Measurements from ENCODE around the gene TTLL3. TPM values are rescaled to one million over a fixed set of nuclear protein-coding genes. Genes with fewer than 3 reads are reported as not detected.

TTLL3 gene
- total and polyA plus RNA-seq, 2 donors (not counting 3 experiments of a cell fraction or from before 2014, with no cell fraction given), result 43.5 to 65.2 TPM

DNA sequence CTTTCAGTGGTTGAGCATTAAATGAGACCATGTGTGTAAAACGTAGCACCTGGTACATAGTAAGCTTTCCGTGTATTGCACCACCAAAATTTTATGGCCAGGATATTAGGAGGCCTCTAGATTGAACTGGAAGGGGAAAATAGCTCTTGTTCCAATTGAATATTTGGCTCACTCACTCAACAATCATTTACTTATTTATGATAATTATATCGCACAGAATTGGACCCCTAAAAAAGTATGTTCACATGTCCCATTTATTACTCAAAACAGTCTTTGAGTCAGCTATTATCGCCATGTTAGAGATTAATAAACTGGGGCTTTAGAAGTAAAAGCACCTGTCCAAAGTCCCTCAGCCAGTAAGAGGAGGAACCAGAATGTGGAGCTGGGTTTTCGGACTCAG is 5.1 kb upstream of the TTLL3 start:
- no peaks in the 10 kb centered on the region for H3K9me3 ChIP-seq (replicated peaks; ENCODE audit: control insufficient read depth, insufficient read depth, low read length)
- ChIA-PET CTCF (interaction anchor here (1.0 to 2.4 kb wide), 3 partner anchors 12 to 141 kb away, joined by 3 to 10 read pairs (median 4); partner anchors contain the start of gene ARPC4), POLR2A (no interaction called here)
- FAIRE-seq (no peak), DNase-seq (ENCODE audit: low read depth, low spot score) (no peak)
- H3K79me2 ChIP-seq (ENCODE audit: control insufficient read depth, insufficient read depth, low read length), result no peaks in the 10 kb centered on the region
- H4K20me1 ChIP-seq (replicated peaks; ENCODE audit: control insufficient read depth, extremely low read depth, insufficient read depth, low read length), result no peaks in the 10 kb centered on the region
- intact Hi-C loops (cut with micrococcal nuclease), result loop anchor here (10.0 kb wide), 1 partner anchor 300 kb away; no protein-coding TSS in a partner anchor
- no peak overlapping the region for H3K4me2 ChIP-seq (ENCODE audit: insufficient read depth, low read length)
- H3K4me3 ChIP-seq (replicated peaks in 1 of 3; ENCODE audit: insufficient read depth in 1 of 3, low read depth in 1 of 3, low read length in 3 of 3), result no peak overlapping the region
- BruUV-seq (replicated peaks), result no TSS peak
- no peak overlapping the region for H3K9ac ChIP-seq (replicated peaks; ENCODE audit: extremely low read depth, insufficient read depth, low read length)
- TF ChIP-seq EZH2 (IDR thresholded peaks at IDR 0.05; ENCODE audit: borderline replicate concordance, low read depth, low read length, severe bottlenecking) (no peak), POLR2A (IDR thresholded peaks at IDR 0.05; ENCODE audit: low read depth, low read length) (no peak), MYC (IDR thresholded peaks at IDR 0.05; ENCODE audit: low read depth, low read length) (no peak), GATA2 (IDR thresholded peaks at IDR 0.05; ENCODE audit: insufficient read depth, insufficient read length, low read depth, low read length) (no peak), POLR2AphosphoS5 (IDR thresholded peaks at IDR 0.05; ENCODE audit: insufficient read depth, low read depth, low read length) (no peak), MAX (IDR thresholded peaks at IDR 0.05; ENCODE audit: insufficient read depth, insufficient read length) (no peak), JUN (IDR thresholded peaks at IDR 0.05; ENCODE audit: borderline replicate concordance, insufficient read depth, insufficient read length, low read depth) (no peak)
- TF ChIP-seq, protein P1, sequence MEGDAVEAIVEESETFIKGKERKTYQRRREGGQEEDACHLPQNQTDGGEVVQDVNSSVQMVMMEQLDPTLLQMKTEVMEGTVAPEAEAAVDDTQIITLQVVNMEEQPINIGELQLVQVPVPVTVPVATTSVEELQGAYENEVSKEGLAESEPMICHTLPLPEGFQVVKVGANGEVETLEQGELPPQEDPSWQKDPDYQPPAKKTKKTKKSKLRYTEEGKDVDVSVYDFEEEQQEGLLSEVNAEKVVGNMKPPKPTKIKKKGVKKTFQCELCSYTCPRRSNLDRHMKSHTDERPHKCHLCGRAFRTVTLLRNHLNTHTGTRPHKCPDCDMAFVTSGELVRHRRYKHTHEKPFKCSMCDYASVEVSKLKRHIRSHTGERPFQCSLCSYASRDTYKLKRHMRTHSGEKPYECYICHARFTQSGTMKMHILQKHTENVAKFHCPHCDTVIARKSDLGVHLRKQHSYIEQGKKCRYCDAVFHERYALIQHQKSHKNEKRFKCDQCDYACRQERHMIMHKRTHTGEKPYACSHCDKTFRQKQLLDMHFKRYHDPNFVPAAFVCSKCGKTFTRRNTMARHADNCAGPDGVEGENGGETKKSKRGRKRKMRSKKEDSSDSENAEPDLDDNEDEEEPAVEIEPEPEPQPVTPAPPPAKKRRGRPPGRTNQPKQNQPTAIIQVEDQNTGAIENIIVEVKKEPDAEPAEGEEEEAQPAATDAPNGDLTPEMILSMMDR (IDR thresholded peaks at IDR 0.05; ENCODE audit: extremely low read depth in 1 of 2, insufficient read depth in 1 of 2, low read depth in 1 of 2, low read length in 2 of 2), result no peak
- H3K27ac ChIP-seq (ENCODE audit: insufficient read depth, low read depth, low read length), result no peak overlapping the region
- no peaks in the 10 kb centered on the region for H3K9me1 ChIP-seq (replicated peaks; ENCODE audit: control insufficient read depth, extremely low read depth, insufficient read depth, low read length)
- dilution Hi-C loops (cut with MboI; ENCODE audit: extremely low pct_ligation_motif_present, low sequenced_read_pairs), result no loop called here
- no peaks in the 10 kb centered on the region for H3K27me3 ChIP-seq (ENCODE audit: control insufficient read depth in 2 of 2, insufficient read depth in 2 of 2, low read length in 2 of 2)
- H3K36me3 ChIP-seq (ENCODE audit: control insufficient read depth in 2 of 2, extremely low read depth in 1 of 2, insufficient read depth in 2 of 2, low read length in 2 of 2), result peaks cover 31 to 46% of the 10 kb centered on the region in 2 experiments
- peaks cover 4% of the 10 kb centered on the region for H3K4me1 ChIP-seq (ENCODE audit: control insufficient read depth, extremely low read depth, insufficient read depth, low read length)
- no peak overlapping the region for H2AFZ ChIP-seq (ENCODE audit: low read depth, low read length)

Measured in endothelial cell of umbilical vein (primary cell).